ENCODE data around the gene NGB.
"Not testable (repeated sequence)": the region's sequence is repeated elsewhere in the genome, so short reads cannot be mapped to it uniquely, and the experiment has no call there.

The NGB gene

GRCh38 chr14:77296155-77296554 is 25.1 kb upstream of the NGB start:
- no peak for DNase-seq (ENCODE audit: low spot score)

DNA sequence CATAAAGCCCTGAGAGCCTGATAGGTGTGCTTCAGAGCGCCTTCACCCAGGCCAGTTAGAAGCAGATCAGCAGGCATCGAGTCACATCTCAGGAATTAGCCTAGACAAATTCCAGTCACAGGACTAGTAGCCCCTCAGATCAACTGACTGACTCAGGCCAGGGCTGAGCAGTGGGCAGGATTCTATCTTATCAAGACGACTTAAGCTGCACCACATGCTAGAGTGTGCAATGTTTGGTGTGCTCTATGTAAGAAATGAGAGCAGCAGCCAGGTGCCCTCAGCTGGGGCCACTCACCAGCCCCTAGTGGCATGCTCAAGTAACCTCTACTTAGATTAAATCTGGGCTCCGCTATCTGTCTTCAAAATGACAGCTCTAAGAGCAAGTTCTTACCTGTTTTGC is 19.7 kb upstream of the NGB start:
- DNase-seq (ENCODE audit: low spot score): no peak

- DNase-seq (ENCODE audit: low spot score): no peak
These were observed 15.6 kb upstream of the NGB start for GRCh38 chr14:77286576-77286975.

DNA sequence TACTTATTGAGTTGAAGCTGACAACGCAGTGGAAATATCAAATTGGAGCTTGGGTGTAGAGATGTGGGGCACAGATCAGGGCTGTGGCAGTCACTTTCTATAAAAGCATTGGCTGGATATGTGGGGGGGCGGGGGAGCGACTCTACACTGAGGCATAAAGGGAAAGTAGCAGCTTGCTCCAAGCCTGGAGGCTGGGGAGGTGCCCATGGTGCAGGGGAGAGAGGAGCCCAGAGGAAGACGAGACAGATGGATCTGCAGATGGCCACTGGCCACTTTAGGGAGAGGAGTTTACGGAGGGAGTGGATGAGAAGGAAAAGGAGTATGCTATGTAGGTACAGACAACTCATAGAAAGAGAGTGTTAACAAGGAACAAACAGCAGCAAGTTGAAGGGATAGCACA is 13.5 kb upstream of the NGB start:
- DNase-seq (ENCODE audit: low spot score): no peak

- DNase-seq (ENCODE audit: low spot score): no peak
These were observed 13.1 kb upstream of the NGB start for GRCh38 chr14:77284066-77284465.

DNA sequence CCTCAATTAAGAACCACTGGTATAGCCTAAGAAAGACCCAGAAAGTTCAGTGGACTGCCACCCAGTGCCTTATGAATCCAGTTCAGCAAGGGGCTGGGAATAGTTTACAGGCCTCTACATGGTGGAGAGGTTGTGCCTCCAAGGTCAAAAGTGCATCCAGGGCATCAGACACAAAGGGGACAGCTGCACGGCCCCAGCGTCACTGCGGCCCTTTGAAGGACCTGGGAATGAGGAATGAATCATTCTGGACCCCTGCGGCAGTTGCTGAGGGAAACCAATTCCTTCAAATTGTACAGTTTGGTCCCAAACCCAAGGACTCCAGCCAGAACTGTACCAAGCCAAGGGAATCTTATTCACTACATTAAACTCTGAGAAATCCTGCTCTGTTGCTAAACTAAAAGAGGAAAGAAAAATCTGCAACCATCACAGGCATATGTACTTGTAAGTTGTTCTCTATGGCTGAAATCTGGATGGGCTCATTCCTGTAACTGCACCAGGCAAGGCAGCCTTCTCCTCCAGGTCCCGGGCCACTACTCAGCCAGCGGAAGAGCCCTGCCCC is 10.9 kb upstream of the NGB start:
- DNase-seq (ENCODE audit: low spot score): no peak

DNA sequence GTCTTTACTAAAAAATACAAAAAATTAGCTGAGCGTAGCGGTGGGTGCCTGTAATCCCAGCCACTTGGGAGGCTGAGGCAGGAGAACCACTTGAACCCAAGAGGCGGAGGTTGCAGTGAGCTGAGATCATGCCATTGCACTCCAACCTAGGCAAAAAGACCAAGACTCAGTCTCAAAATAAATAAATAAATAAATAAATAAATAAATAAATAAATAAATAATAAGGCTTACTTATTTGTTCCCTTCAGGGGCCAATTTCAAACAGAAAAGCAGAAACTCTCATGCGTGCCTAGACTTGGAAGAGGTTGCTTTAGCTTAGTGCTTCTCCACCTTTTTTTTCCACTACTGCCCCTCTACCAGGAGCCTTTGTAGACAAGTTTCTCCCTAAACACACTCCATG is 9.9 kb upstream of the NGB start:
- not testable (repeated sequence) for DNase-seq (ENCODE audit: low spot score)

DNA sequence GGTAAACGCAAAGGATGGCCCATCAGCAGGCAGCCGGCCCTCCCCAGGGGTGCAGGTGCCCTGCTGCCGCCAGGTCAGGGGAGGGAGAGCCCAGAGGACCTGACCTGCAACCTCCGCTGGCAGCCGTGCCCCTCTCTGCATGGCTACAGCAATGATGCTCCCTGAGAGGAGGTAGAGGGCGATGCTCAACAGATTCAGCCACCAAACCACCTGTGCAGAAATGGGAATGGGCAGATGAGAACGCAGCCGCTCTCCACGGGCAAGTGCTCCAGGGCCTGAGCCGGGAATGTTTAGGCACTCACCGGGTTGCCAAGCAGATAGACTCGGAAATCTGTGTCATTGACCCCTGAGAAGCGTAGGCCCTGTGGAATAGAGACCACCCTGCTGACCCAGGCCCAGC is 8.7 kb upstream of the NGB start:
- no peak for DNase-seq (ENCODE audit: low spot score)

DNA sequence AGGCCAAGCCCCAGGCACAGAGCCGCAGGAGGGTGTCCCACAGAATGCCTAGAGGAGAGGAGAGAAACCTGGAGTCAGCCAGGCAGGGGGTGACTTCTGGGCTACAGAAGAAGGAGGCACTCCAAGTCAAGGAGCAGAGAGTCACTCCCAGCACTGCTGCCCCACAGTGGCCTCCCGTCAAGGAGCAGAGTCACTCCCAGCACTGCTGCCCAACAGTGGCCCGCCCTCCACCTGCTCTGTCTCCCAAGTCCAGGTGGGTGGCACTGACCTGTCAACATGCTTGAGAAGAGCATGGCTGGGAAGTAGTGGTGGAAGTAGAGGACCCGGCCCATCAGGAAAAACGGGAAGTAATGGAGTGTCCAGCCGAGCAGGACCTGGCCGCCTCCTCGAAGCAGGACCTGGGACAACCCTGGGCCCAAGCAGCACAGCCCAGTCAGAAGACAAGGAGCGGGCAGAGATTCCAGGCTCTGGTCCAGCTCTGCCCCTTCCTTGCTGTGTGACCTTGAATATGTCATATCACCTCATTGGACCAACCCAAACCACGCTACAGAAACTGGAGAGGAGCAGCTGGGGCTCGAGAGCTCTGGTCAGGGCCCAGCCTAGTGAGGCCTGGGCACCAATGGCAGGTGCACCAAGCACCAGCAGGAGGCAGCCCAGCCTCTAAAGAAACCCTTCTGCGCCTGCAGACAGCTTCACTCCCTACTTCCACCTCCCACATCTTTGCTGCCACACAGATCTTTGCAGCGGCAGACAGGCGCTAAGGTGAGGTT is 7.6 kb upstream of the NGB start:
- DNase-seq (ENCODE audit: low spot score): no peak

- no peak for DNase-seq (ENCODE audit: low spot score)
These were observed 6.0 kb upstream of the NGB start for GRCh38 chr14:77276959-77277358.

DNA sequence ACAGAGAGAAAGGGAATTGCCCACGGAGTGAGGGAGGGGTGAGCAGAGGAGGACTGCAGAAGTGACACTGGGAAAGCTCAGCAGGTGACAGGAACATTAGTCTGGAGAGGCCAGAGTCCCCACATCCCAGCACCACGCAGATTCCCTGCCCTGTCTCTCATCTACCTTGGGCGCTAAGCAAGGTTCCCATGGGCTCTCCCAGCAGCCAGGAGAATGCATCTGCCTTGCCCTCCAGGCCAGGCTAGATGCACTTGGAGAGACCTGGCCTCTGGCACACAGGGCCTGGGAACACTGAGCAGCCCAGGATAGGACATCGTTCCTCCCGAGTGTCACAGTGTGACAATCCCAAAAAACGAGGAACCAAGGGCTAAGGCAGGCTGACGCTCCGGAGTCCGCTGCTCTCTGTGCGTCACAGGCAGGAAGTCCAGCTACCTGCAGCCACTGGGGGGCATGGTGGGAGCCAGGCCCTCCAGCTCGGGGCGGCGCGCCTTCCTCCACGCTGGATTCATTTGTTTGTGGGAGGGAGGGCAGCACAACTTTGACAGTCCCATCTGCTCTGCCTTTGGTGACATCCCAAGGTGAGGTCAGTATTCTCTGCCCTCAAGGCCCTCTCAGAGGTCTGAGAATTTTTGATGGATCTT is 5.4 kb upstream of the NGB start:
- no peak for DNase-seq (ENCODE audit: low spot score)

DNA sequence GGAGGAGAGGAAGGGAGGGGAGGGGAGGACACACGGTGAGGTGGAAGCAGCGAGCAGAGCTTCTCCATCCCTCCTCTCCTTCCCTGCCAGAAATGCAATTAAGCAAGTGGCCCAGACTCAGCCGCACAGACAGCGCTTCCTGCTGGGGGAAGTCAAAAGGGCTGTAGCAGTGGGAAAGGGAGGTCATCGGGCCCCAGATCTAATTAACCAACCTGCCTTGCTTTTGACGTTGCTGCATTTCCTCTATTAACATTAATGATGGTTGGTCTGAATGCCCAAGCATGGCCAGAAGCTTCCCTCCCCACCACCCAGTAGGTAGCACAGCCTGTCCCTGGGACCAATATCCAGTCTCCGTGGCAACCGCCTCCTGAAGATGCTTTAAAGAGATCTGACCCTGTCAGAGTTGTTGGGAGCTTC is 4.6 kb upstream of the NGB start:
- DNase-seq (ENCODE audit: low spot score): no peak

DNA sequence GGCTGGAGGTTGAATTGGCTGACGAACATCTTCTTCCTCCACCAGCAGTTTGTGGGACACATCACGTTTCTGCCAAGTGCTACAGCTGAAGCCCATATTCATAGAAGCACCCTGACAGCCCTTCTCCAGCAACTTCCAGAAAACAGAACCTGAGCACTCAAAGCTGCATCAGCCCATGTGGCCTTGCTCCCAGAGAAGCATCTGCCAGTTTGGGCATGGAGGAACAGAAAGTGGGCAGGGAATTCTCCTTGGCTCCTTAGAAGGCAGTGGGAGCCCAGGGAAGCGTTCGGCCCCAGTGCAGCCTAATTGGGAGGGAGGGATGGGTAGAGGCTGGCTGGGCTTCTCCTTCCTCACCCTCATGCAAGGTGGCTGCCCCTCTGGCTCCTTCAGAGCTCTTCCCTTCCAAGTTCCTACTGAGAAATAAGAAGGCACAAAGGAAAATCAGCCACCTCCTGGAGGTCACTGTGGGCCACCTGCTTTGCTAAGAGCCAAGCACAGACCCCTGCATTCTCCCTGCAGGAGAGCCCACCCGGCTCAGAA is 4.1 kb upstream of the NGB start:
- DNase-seq (ENCODE audit: low spot score): no peak

DNA sequence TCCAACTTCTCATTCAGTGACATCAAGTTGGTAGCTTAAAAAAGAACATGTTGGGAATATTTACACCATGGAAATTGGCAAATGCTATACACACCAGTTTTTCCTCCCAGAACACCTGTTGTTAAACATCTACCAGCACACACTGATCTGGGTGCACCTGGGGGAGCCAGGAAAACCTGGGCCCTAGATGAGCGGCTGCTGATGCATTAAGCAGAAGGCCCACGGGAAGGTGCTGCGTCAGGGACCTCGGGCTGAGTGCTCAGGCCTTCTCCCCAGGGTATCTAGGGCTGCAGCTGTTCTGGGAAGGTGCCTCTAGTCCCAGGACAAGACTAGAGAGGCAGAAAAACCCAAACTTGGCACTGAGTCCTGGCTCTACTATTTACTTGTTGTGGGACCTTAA is 2.8 kb upstream of the NGB start:
- no peak for DNase-seq (ENCODE audit: low spot score)

DNA sequence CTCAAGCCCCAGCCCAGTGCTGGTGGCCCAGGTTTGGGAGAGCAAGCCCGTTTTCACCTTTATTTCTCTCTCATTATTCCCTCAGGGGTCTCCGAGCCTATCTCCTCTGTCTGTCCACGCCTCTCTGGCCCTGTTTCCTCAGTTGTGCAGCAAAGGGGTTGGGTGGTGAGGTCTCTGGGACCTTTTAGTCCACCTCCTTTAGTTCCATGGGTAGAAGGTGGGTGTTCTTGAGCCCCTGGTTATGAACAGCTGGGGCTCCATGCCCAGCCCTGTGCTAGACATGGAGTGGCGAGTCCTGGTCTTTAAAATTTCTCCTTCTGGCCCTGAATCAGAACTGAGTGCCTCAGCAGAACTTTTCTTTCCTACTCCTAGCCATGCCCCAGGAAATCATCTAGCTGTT is 1.3 kb upstream of the NGB start:
- DNase-seq (ENCODE audit: low spot score): no peak

GRCh38 chr14:77270361-77271112 is 469 bp downstream of the NGB start:
- no peak for DNase-seq (ENCODE audit: low spot score)

DNA sequence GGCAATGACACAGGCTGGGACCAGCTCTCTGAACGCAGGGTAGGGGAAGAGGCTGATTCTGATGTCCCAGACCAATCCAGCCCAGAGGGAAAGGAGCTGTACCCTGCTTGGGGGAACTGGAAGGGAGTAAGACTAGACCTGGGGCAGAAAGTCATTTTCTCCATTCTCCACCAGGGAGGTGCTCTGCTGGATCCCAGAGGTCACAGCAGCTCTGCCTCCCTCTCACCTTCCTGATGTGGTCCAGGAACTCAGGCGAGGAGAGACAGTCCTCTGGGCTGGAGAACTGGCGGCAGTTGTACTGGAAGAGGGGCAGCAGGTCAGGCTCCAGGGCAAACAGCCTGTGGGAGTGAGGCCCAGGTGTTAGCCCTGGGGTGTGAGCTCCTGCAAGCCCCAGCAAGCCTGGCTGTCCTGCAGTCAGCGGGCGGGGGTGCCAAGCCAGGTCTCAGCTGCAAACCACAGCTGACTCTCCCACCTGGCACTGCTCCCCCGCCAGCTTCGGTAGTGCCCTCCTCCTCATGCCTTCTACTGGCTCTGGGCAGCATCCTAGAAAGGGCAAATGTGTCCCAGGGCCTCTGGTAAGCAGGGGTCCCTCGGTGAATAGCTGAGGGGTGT is 1.9 kb downstream of the NGB start:
- no peak for DNase-seq (ENCODE audit: low spot score)

- no peak for DNase-seq (ENCODE audit: low spot score)
These were observed 2.9 kb downstream of the NGB start for GRCh38 chr14:77267937-77268699.

DNA sequence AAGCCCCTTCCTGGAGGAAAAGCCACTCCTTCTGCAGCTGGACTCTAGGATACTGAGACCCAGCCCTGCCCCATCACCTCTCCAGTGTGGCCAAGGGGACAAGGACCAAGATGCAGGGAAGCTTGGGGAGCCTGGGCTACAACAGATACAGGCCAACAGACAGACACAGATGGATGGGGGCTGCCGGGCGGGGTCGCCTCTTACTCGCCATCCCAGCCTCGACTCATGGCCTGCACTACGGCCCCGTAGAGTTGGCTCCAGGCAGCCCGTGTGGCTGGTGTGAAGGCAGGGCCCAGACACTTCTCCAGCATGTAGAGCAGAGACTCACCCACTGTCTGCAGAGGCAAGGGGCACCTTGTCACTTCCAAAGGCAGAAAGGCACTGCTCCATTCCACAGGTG is 4.7 kb downstream of the NGB start:
- no peak for DNase-seq (ENCODE audit: low spot score)

GRCh38 chr14:77265561-77266335 is 5.3 kb downstream of the NGB start:
- DNase-seq (ENCODE audit: low spot score): no peak

- DNase-seq (ENCODE audit: low spot score): no peak
These were observed 5.9 kb downstream of the NGB start for GRCh38 chr14:77265187-77265515.

All from AG20443 (cell line).